Vagina (tissue), 2 donors: ENCODE data around the gene DKK3. TPM values are rescaled to one million over a fixed set of nuclear protein-coding genes. Genes with fewer than 3 reads are reported as not detected.

Experiments
- DNase-seq, 2 donors: peaks; one replicate each; pipeline ENCODE4 v3.0.0-alpha.2; 2017; ENCODE audit errors: extremely low spot score in 2 of 2
- H3K27ac ChIP-seq: fragments of 200-600 bp; sonication (generic); one replicate; pipeline ENCODE4 v1.5.1; 2019
- H3K27me3 ChIP-seq: fragments of 200-600 bp; sonication (generic); one replicate; pipeline ENCODE4 v1.5.1; 2019
- H3K36me3 ChIP-seq, 2 donors: fragments of 200-600 bp; sonication (generic); one replicate each; pipeline ENCODE4 v1.5.1; 2017 to 2019
- H3K4me1 ChIP-seq: fragments of 200-600 bp; sonication (generic); one replicate; pipeline ENCODE4 v1.5.1; 2019
- H3K4me3 ChIP-seq, 2 donors: fragments of 200-600 bp; sonication (generic); 1 replicate in 1 of 2; 2 replicates in 1 of 2; pipeline ENCODE4 v1.5.1; 2016 to 2019
- H3K9me3 ChIP-seq: fragments of 200-600 bp; sonication (generic); one replicate; pipeline ENCODE4 v1.5.1; 2019
- CTCF ChIP-seq, 3 experiments: fragments of 450-650 bp in 2 of 3; fragments of 200-600 bp in 1 of 3; sonication (generic) in 1 of 3; IDR thresholded peaks; one replicate each; pipeline ENCODE4 v1.5.1; 2017 to 2019; ENCODE audit warnings: antibody characterized with exemption in 3 of 3, mild to moderate bottlenecking in 2 of 3, moderate library complexity in 2 of 3
- POLR2A ChIP-seq, 2 donors: fragments of 450-650 bp; IDR thresholded peaks; one replicate each; pipeline ENCODE4 v1.6.1; 2017; ENCODE audit warnings: antibody characterized with exemption in 2 of 2, mild to moderate bottlenecking in 2 of 2, moderate library complexity in 2 of 2
- POLR2AphosphoS5 ChIP-seq, 2 donors: sonication (generic); formaldehyde crosslinking; IDR thresholded peaks; one replicate each; pipeline ENCODE4 v1.9.0; 2017; ENCODE audit warnings: antibody characterized with exemption in 2 of 2, mild to moderate bottlenecking in 2 of 2, low read depth in 1 of 2; ENCODE audit not compliant: insufficient read depth in 1 of 2
- intact Hi-C: fragments of 100-400 bp; cut with DNase I; formaldehyde crosslinking; loops from one replicate; pipeline ENCODE4 v1.15.1; 2023
- total RNA-seq: library from RNA; depleted of rRNA; stranded (reverse); fragments of >200 nt; gene quantifications from one replicate; pipeline ENCODE4 v1.2.3, GENCODE V29; 2016

DKK3 gene
- total RNA-seq, 1 donor from 2014 or later = 110 TPM

GRCh38 chr11:11978098-11978637 lies 30.3 kb downstream of the DKK3 start:
- Histone ChIP-seq H3K27me3 (no peaks in the 10 kb centered on the region), H3K4me1 (peaks cover 86% of the 10 kb centered on the region), H3K27ac (peak overlapping the region; percentile 72), H3K9me3 (no peaks in the 10 kb centered on the region), H3K36me3 (no peaks in the 10 kb centered on the region), H3K4me3 (no peak overlapping the region)
- intact Hi-C loops = loop anchor here (10.0 kb wide), 1 partner anchor 67 kb away; no protein-coding TSS in a partner anchor
- peak in 1 of 2 donors; percentile 80 for DNase-seq
- TF ChIP-seq POLR2A (IDR thresholded peaks at IDR 0.05) (no peak), POLR2AphosphoS5 (IDR thresholded peaks at IDR 0.05; ENCODE audit: insufficient read depth in 1 of 2, low read depth in 1 of 2) (no peak), CTCF (IDR thresholded peaks at IDR 0.05) (no peak)

- H3K36me3 ChIP-seq = no peaks in the 10 kb centered on the region
- peak overlapping the region in 1 of 2 donors; percentile 33 for H3K4me3 ChIP-seq
- H3K9me3 ChIP-seq = no peaks in the 10 kb centered on the region
- no peaks in the 10 kb centered on the region for H3K27me3 ChIP-seq
- no peak for TF ChIP-seq CTCF (IDR thresholded peaks at IDR 0.05)
- TF ChIP-seq POLR2A (IDR thresholded peaks at IDR 0.05) = no peak
- TF ChIP-seq POLR2AphosphoS5 (IDR thresholded peaks at IDR 0.05; ENCODE audit: insufficient read depth in 1 of 2, low read depth in 1 of 2) = peak; percentile 30 to 31
- DNase-seq = peak; percentile 82 to 90
- intact Hi-C loops = loop anchor here (10.0 kb wide), 1 partner anchor 67 kb away; no protein-coding TSS in a partner anchor
- peak overlapping the region; percentile 72 for H3K27ac ChIP-seq
- peaks cover 87% of the 10 kb centered on the region for H3K4me1 ChIP-seq
Observed at GRCh38 chr11:11977206-11977938, 31.1 kb downstream of the DKK3 start.

- TF ChIP-seq CTCF (IDR thresholded peaks at IDR 0.05) (no peak), POLR2AphosphoS5 (IDR thresholded peaks at IDR 0.05; ENCODE audit: insufficient read depth in 1 of 2, low read depth in 1 of 2) (no peak), POLR2A (IDR thresholded peaks at IDR 0.05) (no peak)
- intact Hi-C loops = loop anchor here (10.0 kb wide), 1 partner anchor 68 kb away; no protein-coding TSS in a partner anchor
Observed at GRCh38 chr11:11976481-11977127, 31.8 kb downstream of the DKK3 start.

GRCh38 chr11:11975201-11976092 lies 33.0 kb downstream of the DKK3 start:
- Histone ChIP-seq H3K4me3 (no peak overlapping the region), H3K36me3 (no peaks in the 10 kb centered on the region), H3K27ac (peak overlapping the region; percentile 72), H3K4me1 (peaks cover 84% of the 10 kb centered on the region), H3K27me3 (no peaks in the 10 kb centered on the region), H3K9me3 (no peaks in the 10 kb centered on the region)
- DNase-seq = peak in 1 of 2 donors; percentile 84
- intact Hi-C loops = loop anchor here (10.0 kb wide), 1 partner anchor 69 kb away; no protein-coding TSS in a partner anchor
- TF ChIP-seq POLR2A (IDR thresholded peaks at IDR 0.05) = no peak
- TF ChIP-seq POLR2AphosphoS5 (IDR thresholded peaks at IDR 0.05; ENCODE audit: insufficient read depth in 1 of 2, low read depth in 1 of 2) = no peak

More at GRCh38 chr11:11976481-11977127, 31.8 kb downstream of the DKK3 start:
- Histone ChIP-seq H3K4me3 (peak overlapping the region in 1 of 2 donors; percentile 33), H3K27ac (peak overlapping the region; percentile 72), H3K9me3 (no peaks in the 10 kb centered on the region), H3K4me1 (peaks cover 90% of the 10 kb centered on the region), H3K36me3 (no peaks in the 10 kb centered on the region), H3K27me3 (no peaks in the 10 kb centered on the region)
- DNase-seq = no peak
